Lower leg skin (tissue), 4 donors: ENCODE measurements around the gene RAB1B. TPM values are rescaled to one million over a fixed set of nuclear protein-coding genes. Genes with fewer than 3 reads are reported as not detected.

Source experiments
- DNase-seq, 2 donors: peaks; one replicate each; pipeline ENCODE4 v3.0.0-alpha.2; 2019; ENCODE audit warnings: low spot score in 2 of 2
- H3K4me3 ChIP-seq: fragments of 200-600 bp; sonication (generic); 2 replicates; pipeline ENCODE4 v1.5.1; 2017; ENCODE audit warnings: mild to moderate bottlenecking, low read depth; ENCODE audit not compliant: poor library complexity, severe bottlenecking
- CTCF ChIP-seq, 3 donors: fragments of 450-650 bp; IDR thresholded peaks; one replicate each; pipeline ENCODE4 v1.5.1; 2016; ENCODE audit warnings: antibody characterized with exemption in 3 of 3, mild to moderate bottlenecking in 3 of 3, moderate library complexity in 2 of 3
- POLR2A ChIP-seq, 2 donors: fragments of 450-650 bp; IDR thresholded peaks; one replicate each; pipeline ENCODE4 v1.6.1; 2016 to 2017; ENCODE audit warnings: antibody characterized with exemption in 2 of 2, mild to moderate bottlenecking in 1 of 2, moderate library complexity in 1 of 2
- WGBS, 2 donors: methylation state at CpG; one replicate each; pipeline ENCODE4 v1.1.5; 2018; 5-methylcytosine and 5-hydroxymethylcytosine counted together
- intact Hi-C: fragments of 100-400 bp; cut with DNase I; formaldehyde crosslinking; loops from one replicate; pipeline ENCODE4 v1.15.0; 2023; ENCODE audit warnings: low total_unique reads
- total RNA-seq, 4 donors: library from RNA; depleted of rRNA; stranded (reverse); fragments of >200 nt; gene quantifications; one replicate each; pipeline ENCODE4 v1.1.0, GENCODE V29; 2016

The RAB1B gene
- total RNA-seq, 4 donors from 2014 or later: 118 to 143 (median 126) TPM

GRCh38 chr11:66312549-66313320 is 44.3 kb downstream of the RAB1B start:
- peak overlapping the region; percentile 30 for H3K4me3 ChIP-seq
- DNase-seq: peak; percentile 99 to 100
- intact Hi-C loops: no loop called here
- TF ChIP-seq CTCF (IDR thresholded peaks at IDR 0.05) (no peak), POLR2A (IDR thresholded peaks at IDR 0.05) (no peak)
- WGBS, 2 donors: 3 to 5% methylated on average over 16 to 19 of the region's 52 CpGs

DNA sequence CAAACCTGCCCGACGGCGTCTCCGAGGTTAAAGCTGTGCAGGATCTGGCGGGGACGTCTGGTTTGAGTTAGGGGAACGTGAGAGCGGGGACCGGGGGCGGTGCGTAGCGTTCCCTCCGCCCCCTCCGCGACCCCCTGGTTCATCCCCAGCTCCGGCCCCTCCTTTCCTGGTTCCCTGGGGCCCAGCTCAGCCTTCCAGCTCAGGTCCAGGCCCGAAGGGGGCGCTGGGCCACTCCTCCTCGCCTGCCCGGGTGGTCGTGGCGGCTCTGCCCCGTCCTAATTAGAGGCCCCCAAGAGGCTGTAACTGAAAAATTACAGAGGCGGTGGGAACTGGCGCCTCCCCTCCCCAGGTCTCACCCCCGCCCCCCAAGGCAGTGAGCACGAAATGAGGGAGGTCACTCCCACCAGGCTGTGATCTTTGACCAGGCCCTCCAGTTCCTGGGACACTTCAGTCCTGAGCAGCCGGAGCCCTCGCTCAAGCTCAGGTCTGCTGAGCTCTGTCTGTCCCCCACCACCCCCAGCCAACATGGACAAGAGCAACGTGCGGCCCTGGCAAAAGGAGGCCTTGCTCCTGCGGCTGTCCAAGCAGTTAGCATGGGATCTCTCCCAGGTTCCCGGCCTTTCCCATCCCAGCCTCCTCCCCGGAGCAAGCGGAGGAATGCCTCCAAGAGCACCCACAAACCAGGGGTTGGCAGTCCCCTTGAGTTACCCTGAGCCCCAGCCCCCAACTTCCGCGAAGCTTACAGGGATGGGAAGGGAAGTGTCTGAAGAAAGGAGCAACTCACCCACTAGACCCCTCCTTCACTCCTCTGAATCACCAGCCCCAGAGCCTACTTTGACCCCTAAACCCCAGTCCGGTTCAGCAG is 45.1 kb downstream of the RAB1B start:
- peak in 1 of 2 donors; percentile 89 for DNase-seq
- WGBS, 2 donors: 40% methylated on average over 33 to 38 of the region's 38 CpGs

GRCh38 chr11:66314186-66314501 is 45.7 kb downstream of the RAB1B start:
- no peak for TF ChIP-seq POLR2A (IDR thresholded peaks at IDR 0.05)
- TF ChIP-seq CTCF (IDR thresholded peaks at IDR 0.05): no peak
- intact Hi-C loops: no loop called here
- H3K4me3 ChIP-seq: no peak overlapping the region
- DNase-seq: no peak
- 71 to 75% methylated on average over 1 of the region's 1 CpG for WGBS, 2 donors

More for the DNA sequence above, 45.1 kb downstream of the RAB1B start:
- peak overlapping the region; percentile 11 for H3K4me3 ChIP-seq
- TF ChIP-seq POLR2A (IDR thresholded peaks at IDR 0.05): no peak
- TF ChIP-seq CTCF (IDR thresholded peaks at IDR 0.05): no peak
- intact Hi-C loops: no loop called here

DNA sequence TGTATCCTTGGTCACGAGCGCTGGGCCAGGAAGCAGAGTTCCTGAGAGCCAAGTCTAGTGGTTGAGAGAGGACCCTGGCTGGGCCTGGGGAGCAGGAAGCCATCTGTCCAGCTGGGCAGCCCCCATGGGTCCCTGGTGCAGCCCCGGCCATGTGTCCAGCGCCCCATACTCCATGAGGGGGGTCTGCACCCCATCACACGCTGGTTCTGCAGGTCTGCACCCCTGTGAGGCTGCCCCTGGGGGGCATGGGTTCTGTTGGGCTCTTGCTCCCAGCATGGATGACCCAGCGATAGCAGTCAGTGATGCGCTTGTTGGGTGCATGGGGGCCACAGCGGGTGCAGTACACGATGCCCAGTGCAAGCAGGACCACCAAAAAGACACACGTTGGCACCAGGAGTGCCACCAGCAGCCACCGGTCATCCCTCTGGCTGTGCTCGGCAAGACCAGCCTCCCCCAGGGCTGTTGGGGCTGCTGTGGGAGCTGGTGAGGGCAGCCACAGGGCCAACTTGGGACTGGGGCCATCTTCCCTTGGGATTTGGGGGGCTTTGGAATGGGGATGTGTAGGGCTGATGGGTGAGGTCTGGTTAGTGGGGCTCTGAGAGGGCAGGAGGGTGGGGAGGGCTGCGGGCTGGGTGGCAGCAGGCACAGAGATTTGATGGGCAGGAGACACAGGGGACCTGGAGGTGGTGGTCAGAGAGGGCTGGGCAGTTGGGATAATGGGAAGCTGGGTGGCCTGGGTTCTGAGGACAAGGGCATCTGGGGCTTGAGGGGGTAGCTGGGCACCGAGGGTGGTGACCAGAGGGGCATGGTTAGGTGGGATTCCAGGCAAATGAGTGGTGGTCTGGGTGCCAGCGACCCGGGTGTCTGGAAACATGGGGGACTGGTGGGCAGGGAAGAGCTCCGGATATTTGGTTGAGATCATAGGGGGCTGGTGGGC is 46.4 kb downstream of the RAB1B start:
- intact Hi-C loops: no loop called here
- DNase-seq: peak in 1 of 2 donors; percentile 84
- 61 to 71% methylated on average over 5 to 15 of the region's 17 CpGs for WGBS, 2 donors
- TF ChIP-seq CTCF (IDR thresholded peaks at IDR 0.05): no peak
- TF ChIP-seq POLR2A (IDR thresholded peaks at IDR 0.05): no peak
- no peak overlapping the region for H3K4me3 ChIP-seq

DNA sequence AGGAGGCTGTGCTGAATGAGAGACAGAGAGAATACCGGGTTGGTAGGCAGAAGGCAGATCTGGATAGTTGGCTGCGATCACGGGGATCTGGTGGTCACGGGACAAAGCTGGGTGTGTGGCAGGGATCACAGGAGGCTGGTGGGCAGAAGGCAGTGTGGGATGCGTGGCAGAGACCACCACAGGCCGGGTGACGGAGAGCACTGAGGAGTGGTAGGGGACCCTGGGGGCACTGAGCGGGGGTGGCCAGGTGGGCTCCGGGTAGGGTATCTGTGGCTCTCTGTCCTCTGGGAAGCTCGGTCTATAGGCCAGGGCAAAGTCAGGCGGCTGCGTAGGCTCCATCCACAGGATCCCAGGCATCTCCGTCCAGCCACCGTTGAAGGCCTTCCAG is 47.1 kb downstream of the RAB1B start:
- intact Hi-C loops: no loop called here
- peak in 1 of 2 donors; percentile 90 for DNase-seq
- TF ChIP-seq POLR2A (IDR thresholded peaks at IDR 0.05) (no peak), CTCF (IDR thresholded peaks at IDR 0.05) (no peak)
- peak overlapping the region; percentile 10 for H3K4me3 ChIP-seq
- WGBS, 2 donors: 71 to 75% methylated on average over 14 of the region's 14 CpGs
